ENCODE results near the gene KIF6.
"Not testable (repeated sequence)": the region's sequence is repeated elsewhere in the genome, so short reads cannot be mapped to it uniquely, and the experiment has no call there.

KIF6 gene

GRCh38 chr6:39494998-39495397 is 230.2 kb downstream of the KIF6 start:
- DNase-seq: no peak

- DNase-seq: no peak
These were observed 231.4 kb downstream of the KIF6 start for GRCh38 chr6:39493777-39494176.

GRCh38 chr6:39493174-39493573 is 232.0 kb downstream of the KIF6 start:
- DNase-seq: no peak

- DNase-seq: no peak
These were observed 235.1 kb downstream of the KIF6 start for GRCh38 chr6:39490108-39490507.

GRCh38 chr6:39488255-39488879 is 236.8 kb downstream of the KIF6 start:
- no peak for DNase-seq

- no peak for DNase-seq
These were observed 240.9 kb downstream of the KIF6 start for GRCh38 chr6:39484276-39484675.

GRCh38 chr6:39479819-39480218 is 245.4 kb downstream of the KIF6 start:
- not testable (repeated sequence) for DNase-seq

- DNase-seq: no peak
These were observed 248.5 kb downstream of the KIF6 start for GRCh38 chr6:39476670-39477069.

GRCh38 chr6:39476151-39476550 is 249.1 kb downstream of the KIF6 start:
- no peak for DNase-seq

- no peak for DNase-seq
These were observed 253.1 kb downstream of the KIF6 start for GRCh38 chr6:39471954-39472659.

- DNase-seq: no peak
These were observed 254.7 kb downstream of the KIF6 start for GRCh38 chr6:39470506-39470905.

GRCh38 chr6:39468385-39468784 is 256.8 kb downstream of the KIF6 start:
- no peak for DNase-seq

- DNase-seq: no peak
These were observed 258.6 kb downstream of the KIF6 start for GRCh38 chr6:39466631-39467030.

- DNase-seq: no peak
These were observed 259.7 kb downstream of the KIF6 start for GRCh38 chr6:39465539-39465938.

GRCh38 chr6:39464067-39464466 is 261.1 kb downstream of the KIF6 start:
- no peak for DNase-seq

GRCh38 chr6:39453956-39454524 is 271.2 kb downstream of the KIF6 start:
- no peak for DNase-seq

- DNase-seq: no peak
These were observed 272.0 kb downstream of the KIF6 start for GRCh38 chr6:39453241-39453640.

- DNase-seq: no peak
These were observed 272.7 kb downstream of the KIF6 start for GRCh38 chr6:39452306-39453145.

GRCh38 chr6:39451831-39452230 is 273.4 kb downstream of the KIF6 start:
- DNase-seq: no peak

- DNase-seq: no peak
These were observed 276.2 kb downstream of the KIF6 start for GRCh38 chr6:39449022-39449421.

- no peak for DNase-seq
These were observed 278.3 kb downstream of the KIF6 start for GRCh38 chr6:39446909-39447308.

- DNase-seq: no peak
These were observed 279.5 kb downstream of the KIF6 start for GRCh38 chr6:39445667-39446066.

- no peak for DNase-seq
These were observed 280.7 kb downstream of the KIF6 start for GRCh38 chr6:39444479-39445019.

All from NCI-H187 treated with DMSO at 0.1 percent for 48 hours (cell line).